ENCODE measurements around the gene MORN5.

Gene MORN5

GRCh38 chr9:122155796-122156195, 3.9 kb upstream of the MORN5 start:
- Histone ChIP-seq H3K36me3 (peaks cover 28% of the 10 kb centered on the region), H3K4me3 (ENCODE audit: low read depth, low read length) (no peak overlapping the region), H3K27me3 (ENCODE audit: insufficient read depth, low read depth, severe bottlenecking) (no peaks in the 10 kb centered on the region), H3K9me3 (ENCODE audit: severe bottlenecking) (no peaks in the 10 kb centered on the region), H3K27ac (no peak overlapping the region)
- TF ChIP-seq CTCF (IDR thresholded peaks at IDR 0.05; ENCODE audit: low read depth, low read length): no peak
- no peak for DNase-seq

GRCh38 chr9:122158202-122158601, 1.5 kb upstream of the MORN5 start:
- TF ChIP-seq CTCF (IDR thresholded peaks at IDR 0.05; ENCODE audit: low read depth, low read length): peak; percentile 81
- peaks cover 13% of the 10 kb centered on the region for H3K9me3 ChIP-seq (ENCODE audit: severe bottlenecking)
- peaks cover 14% of the 10 kb centered on the region for H3K36me3 ChIP-seq
- peaks cover 7% of the 10 kb centered on the region for H3K27me3 ChIP-seq (ENCODE audit: insufficient read depth, low read depth, severe bottlenecking)
- H3K27ac ChIP-seq: no peak overlapping the region
- DNase-seq: peak; percentile 56
- H3K4me3 ChIP-seq (ENCODE audit: low read depth, low read length): no peak overlapping the region

GRCh38 chr9:122159925-122160246, 178 bp downstream of the MORN5 start:
- Histone ChIP-seq H3K27me3 (ENCODE audit: insufficient read depth, low read depth, severe bottlenecking) (peaks cover 21% of the 10 kb centered on the region), H3K27ac (no peak overlapping the region), H3K36me3 (peaks cover 14% of the 10 kb centered on the region), H3K4me3 (ENCODE audit: low read depth, low read length) (peak overlapping the region; percentile 88), H3K9me3 (ENCODE audit: severe bottlenecking) (peaks cover 21% of the 10 kb centered on the region)
- TF ChIP-seq CTCF (IDR thresholded peaks at IDR 0.05; ENCODE audit: low read depth, low read length): no peak
- DNase-seq: no peak

- TF ChIP-seq CTCF (IDR thresholded peaks at IDR 0.05; ENCODE audit: low read depth, low read length): no peak
- DNase-seq: no peak
- Histone ChIP-seq H3K27me3 (ENCODE audit: insufficient read depth, low read depth, severe bottlenecking) (peaks cover 22% of the 10 kb centered on the region), H3K27ac (no peak overlapping the region), H3K4me3 (ENCODE audit: low read depth, low read length) (no peak overlapping the region), H3K36me3 (peaks cover 4% of the 10 kb centered on the region), H3K9me3 (ENCODE audit: severe bottlenecking) (peaks cover 28% of the 10 kb centered on the region)
Measured at GRCh38 chr9:122162415-122162814, 2.7 kb downstream of the MORN5 start.

- Histone ChIP-seq H3K4me3 (ENCODE audit: low read depth, low read length) (no peak overlapping the region), H3K27ac (no peak overlapping the region), H3K27me3 (ENCODE audit: insufficient read depth, low read depth, severe bottlenecking) (peaks cover 24% of the 10 kb centered on the region), H3K9me3 (ENCODE audit: severe bottlenecking) (peaks cover 33% of the 10 kb centered on the region), H3K36me3 (peaks cover 3% of the 10 kb centered on the region)
- DNase-seq: no peak
- no peak for TF ChIP-seq CTCF (IDR thresholded peaks at IDR 0.05; ENCODE audit: low read depth, low read length)
Measured at GRCh38 chr9:122164286-122164685, 4.6 kb downstream of the MORN5 start.

GRCh38 chr9:122168356-122168755, 8.6 kb downstream of the MORN5 start:
- DNase-seq: no peak
- H3K36me3 ChIP-seq: no peaks in the 10 kb centered on the region

More at GRCh38 chr9:122168356-122168755, 8.6 kb downstream of the MORN5 start:
- H3K27me3 ChIP-seq (ENCODE audit: insufficient read depth, low read depth, severe bottlenecking): peaks cover 37% of the 10 kb centered on the region
- TF ChIP-seq CTCF (IDR thresholded peaks at IDR 0.05; ENCODE audit: low read depth, low read length): no peak
- no peak overlapping the region for H3K27ac ChIP-seq
- no peak overlapping the region for H3K4me3 ChIP-seq (ENCODE audit: low read depth, low read length)
- peaks cover 19% of the 10 kb centered on the region for H3K9me3 ChIP-seq (ENCODE audit: severe bottlenecking)
